Trophoblast cell (in vitro differentiated cells and primary cell): ENCODE results near the gene GIPC2.

Source experiments
- DNase-seq, 2 donors: peaks; one replicate each; pipeline ENCODE4 v3.0.0-alpha.2; 2016
- H2AFZ ChIP-seq: 2 replicates; pipeline ENCODE4 v1.6.1; 2013; ENCODE audit warnings: low read length, moderate library complexity, mild to moderate bottlenecking; ENCODE audit not compliant: insufficient read depth, poor library complexity
- H2AK5ac ChIP-seq: 2 replicates; pipeline ENCODE4 v1.6.1; 2013; ENCODE audit warnings: mild to moderate bottlenecking, low read length
- H2BK120ac ChIP-seq: 2 replicates; pipeline ENCODE4 v1.6.1; 2013; ENCODE audit warnings: low read length, mild to moderate bottlenecking, moderate library complexity; ENCODE audit not compliant: insufficient read depth, poor library complexity
- H2BK12ac ChIP-seq: 2 replicates; pipeline ENCODE4 v1.6.1; 2013; ENCODE audit warnings: mild to moderate bottlenecking, low read length, moderate library complexity
- H2BK5ac ChIP-seq: 2 replicates; pipeline ENCODE4 v1.6.1; 2013; ENCODE audit warnings: low read length, low read depth, moderate library complexity, mild to moderate bottlenecking; ENCODE audit not compliant: poor library complexity
- H3K14ac ChIP-seq: 2 replicates; pipeline ENCODE4 v1.6.1; 2013; ENCODE audit warnings: mild to moderate bottlenecking, low read length
- H3K18ac ChIP-seq: 2 replicates; pipeline ENCODE4 v1.6.1; 2013; ENCODE audit warnings: mild to moderate bottlenecking, low read length
- H3K23ac ChIP-seq: 2 replicates; pipeline ENCODE4 v1.6.1; 2013; ENCODE audit warnings: low read length
- H3K27ac ChIP-seq: 2 replicates; pipeline ENCODE4 v1.5.1; 2013; ENCODE audit warnings: low read depth, mild to moderate bottlenecking, inconsistent platforms, low read length, moderate library complexity
- H3K27me3 ChIP-seq: 2 replicates; pipeline ENCODE4 v1.6.1; 2013; ENCODE audit warnings: inconsistent platforms, mild to moderate bottlenecking, low read length, moderate library complexity; ENCODE audit not compliant: insufficient read depth
- H3K36me3 ChIP-seq, 2 experiments: 1 replicate in 1 of 2; 2 replicates in 1 of 2; pipeline ENCODE4 v1.6.1; 2013; ENCODE audit warnings: low read length in 2 of 2, mild to moderate bottlenecking in 2 of 2, moderate library complexity in 1 of 2; ENCODE audit not compliant: insufficient read depth in 2 of 2, control insufficient read depth in 1 of 2
- H3K4ac ChIP-seq: 2 replicates; pipeline ENCODE4 v1.6.1; 2013; ENCODE audit warnings: low read depth, mild to moderate bottlenecking, low read length, moderate library complexity
- H3K4me1 ChIP-seq, 2 experiments: 1 replicate in 1 of 2; 2 replicates in 1 of 2; pipeline ENCODE4 v1.6.1; 2013; ENCODE audit warnings: low read length in 2 of 2, mild to moderate bottlenecking in 2 of 2, moderate library complexity in 1 of 2; ENCODE audit not compliant: insufficient read depth in 2 of 2, control insufficient read depth in 1 of 2
- H3K4me2 ChIP-seq: 2 replicates; pipeline ENCODE4 v1.6.1; 2013; ENCODE audit warnings: inconsistent platforms, mild to moderate bottlenecking, low read length, moderate library complexity
- H3K4me3 ChIP-seq: 2 replicates; pipeline ENCODE4 v1.5.1; 2013; ENCODE audit warnings: mild to moderate bottlenecking, low read depth, low read length, inconsistent platforms
- H3K79me1 ChIP-seq: one replicate; pipeline ENCODE4 v1.6.1; 2013; ENCODE audit warnings: low read length
- H3K79me2 ChIP-seq: 2 replicates; pipeline ENCODE4 v1.6.1; 2013; ENCODE audit warnings: low read length, mild to moderate bottlenecking; ENCODE audit not compliant: control insufficient read depth, insufficient read depth, poor library complexity
- H3K9ac ChIP-seq: 2 replicates; pipeline ENCODE4 v1.6.1; 2013; ENCODE audit warnings: mild to moderate bottlenecking, low read length
- H3K9me3 ChIP-seq: 2 replicates; pipeline ENCODE4 v1.6.1; 2013; ENCODE audit warnings: low read depth, mild to moderate bottlenecking, control low read depth, inconsistent platforms, low read length; ENCODE audit not compliant: insufficient read depth
- H4K12ac ChIP-seq: 2 replicates; pipeline ENCODE4 v1.6.1; 2013; ENCODE audit warnings: low read depth, mild to moderate bottlenecking, low read length, moderate library complexity
- H4K8ac ChIP-seq: 2 replicates; pipeline ENCODE4 v1.6.1; 2013; ENCODE audit warnings: low read depth, mild to moderate bottlenecking, low read length, moderate library complexity
- H4K91ac ChIP-seq: one replicate; pipeline ENCODE4 v1.6.1; 2013; ENCODE audit warnings: low read depth, mild to moderate bottlenecking, low read length, moderate library complexity
- WGBS: extraction: QIAGEN DNeasy Blood & Tissue Kit; methylation state at CpG from one replicate; pipeline ENCODE4 v1.1.7; 2013; ENCODE audit warnings: missing lambda C conversion rate; ENCODE audit not compliant: insufficient read length, insufficient coverage; ENCODE audit errors: extremely low coverage; 5-methylcytosine and 5-hydroxymethylcytosine counted together

Gene GIPC2

GRCh38 chr1:78070758-78071157 lies 25.0 kb downstream of the GIPC2 start:
- H2BK5ac ChIP-seq = no peak overlapping the region

GRCh38 chr1:78071696-78072095 lies 25.9 kb downstream of the GIPC2 start:
- Histone ChIP-seq H3K4me3 (no peak overlapping the region), H3K4ac (no peak overlapping the region), H2AFZ (no peak overlapping the region), H4K91ac (no peak overlapping the region), H3K79me1 (no peaks in the 10 kb centered on the region), H3K9me3 (no peaks in the 10 kb centered on the region), H3K4me2 (no peak overlapping the region), H3K79me2 (no peaks in the 10 kb centered on the region), H2BK12ac (no peak overlapping the region), H3K27ac (no peak overlapping the region), H3K27me3 (no peaks in the 10 kb centered on the region), H3K23ac (no peak overlapping the region), H2BK120ac (no peak overlapping the region), H2AK5ac (no peak overlapping the region), H3K9ac (no peak overlapping the region), H3K18ac (no peak overlapping the region), H3K4me1 (no peaks in the 10 kb centered on the region), H4K12ac (no peak overlapping the region), H3K36me3 (no peaks in the 10 kb centered on the region), H2BK5ac (no peak overlapping the region), H3K14ac (no peak overlapping the region), H4K8ac (no peak overlapping the region)
- DNase-seq = no peak
- WGBS = no CpG with 5 or more reads among the region's 5 CpGs

More at GRCh38 chr1:78070758-78071157, 25.0 kb downstream of the GIPC2 start:
- Histone ChIP-seq H4K12ac (no peak overlapping the region), H3K14ac (no peak overlapping the region), H3K9me3 (no peaks in the 10 kb centered on the region), H3K4me3 (no peak overlapping the region), H2AK5ac (no peak overlapping the region), H3K18ac (no peak overlapping the region), H3K79me1 (no peaks in the 10 kb centered on the region), H3K27ac (no peak overlapping the region), H3K79me2 (no peaks in the 10 kb centered on the region), H3K9ac (no peak overlapping the region), H3K4ac (no peak overlapping the region), H3K4me2 (no peak overlapping the region), H2BK12ac (no peak overlapping the region), H4K91ac (no peak overlapping the region), H3K36me3 (no peaks in the 10 kb centered on the region), H3K4me1 (no peaks in the 10 kb centered on the region), H3K27me3 (no peaks in the 10 kb centered on the region), H2AFZ (no peak overlapping the region), H3K23ac (no peak overlapping the region), H2BK120ac (no peak overlapping the region), H4K8ac (no peak overlapping the region)
- WGBS = no CpG with 5 or more reads among the region's 2 CpGs
- no peak for DNase-seq

GRCh38 chr1:78072216-78072615 lies 26.4 kb downstream of the GIPC2 start:
- Histone ChIP-seq H3K9me3 (no peaks in the 10 kb centered on the region), H3K36me3 (no peaks in the 10 kb centered on the region), H3K79me2 (no peaks in the 10 kb centered on the region), H3K4me2 (no peak overlapping the region), H2BK120ac (no peak overlapping the region), H3K14ac (no peak overlapping the region), H3K23ac (no peak overlapping the region), H3K27ac (no peak overlapping the region), H2AFZ (no peak overlapping the region), H3K9ac (no peak overlapping the region), H3K27me3 (no peaks in the 10 kb centered on the region), H3K4me1 (no peaks in the 10 kb centered on the region), H2BK12ac (no peak overlapping the region), H2AK5ac (no peak overlapping the region), H2BK5ac (no peak overlapping the region), H3K4ac (no peak overlapping the region), H3K18ac (no peak overlapping the region), H4K91ac (no peak overlapping the region), H4K8ac (no peak overlapping the region), H3K79me1 (no peaks in the 10 kb centered on the region), H4K12ac (no peak overlapping the region), H3K4me3 (no peak overlapping the region)
- no CpG with 5 or more reads among the region's 1 CpG for WGBS
- DNase-seq = no peak

- no peak overlapping the region for H3K27ac ChIP-seq
- no peak overlapping the region for H2AFZ ChIP-seq
- H3K23ac ChIP-seq = no peak overlapping the region
- no peak overlapping the region for H3K18ac ChIP-seq
- no peaks in the 10 kb centered on the region for H3K79me2 ChIP-seq
- H3K4ac ChIP-seq = no peak overlapping the region
- no peaks in the 10 kb centered on the region for H3K79me1 ChIP-seq
- H3K27me3 ChIP-seq = no peaks in the 10 kb centered on the region
- no peak overlapping the region for H2BK120ac ChIP-seq
- H4K91ac ChIP-seq = no peak overlapping the region
- H3K4me3 ChIP-seq = no peak overlapping the region
- no peak for DNase-seq
- H3K4me1 ChIP-seq = no peaks in the 10 kb centered on the region
- no CpG with 5 or more reads among the region's 1 CpG for WGBS
- H3K9ac ChIP-seq = no peak overlapping the region
- H2BK5ac ChIP-seq = no peak overlapping the region
- no peak overlapping the region for H4K8ac ChIP-seq
- no peak overlapping the region for H3K14ac ChIP-seq
- H3K4me2 ChIP-seq = no peak overlapping the region
- H3K36me3 ChIP-seq = no peaks in the 10 kb centered on the region
- no peaks in the 10 kb centered on the region for H3K9me3 ChIP-seq
- no peak overlapping the region for H2BK12ac ChIP-seq
- H2AK5ac ChIP-seq = no peak overlapping the region
- no peak overlapping the region for H4K12ac ChIP-seq
Observed at GRCh38 chr1:78073441-78073840, 27.7 kb downstream of the GIPC2 start.
